IPS-NIHi7 (cell line): ENCODE data around the gene ROR1.
"Not testable (repeated sequence)": the region's sequence is repeated elsewhere in the genome, so short reads cannot be mapped to it uniquely, and the experiment has no call there.

Experiments used
- DNase-seq: peaks from one replicate; pipeline ENCODE4 v3.0.0; 2012; ENCODE audit warnings: mixed read lengths; ENCODE audit errors: extremely low spot score

ROR1 gene

DNA sequence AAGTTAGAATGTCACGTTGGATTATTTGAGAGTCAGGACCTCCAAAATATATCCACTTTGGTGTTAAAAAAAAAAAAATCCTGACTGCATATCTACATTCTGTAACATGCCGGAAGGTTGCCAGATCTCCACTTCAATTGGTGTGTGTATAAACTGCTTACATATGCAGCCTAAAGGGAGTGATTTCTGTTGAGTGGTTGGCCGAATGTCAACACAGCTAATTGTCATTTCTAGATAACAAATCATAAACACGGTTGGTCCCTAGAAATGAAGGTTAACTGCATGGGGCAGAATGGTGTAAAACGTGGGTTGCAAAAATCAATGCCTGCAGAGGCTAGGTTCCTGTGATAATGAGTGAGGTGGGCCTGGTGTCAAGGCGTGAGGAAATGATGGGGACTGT lies 15.0 kb upstream of the ROR1 start:
- DNase-seq, result no peak

DNA sequence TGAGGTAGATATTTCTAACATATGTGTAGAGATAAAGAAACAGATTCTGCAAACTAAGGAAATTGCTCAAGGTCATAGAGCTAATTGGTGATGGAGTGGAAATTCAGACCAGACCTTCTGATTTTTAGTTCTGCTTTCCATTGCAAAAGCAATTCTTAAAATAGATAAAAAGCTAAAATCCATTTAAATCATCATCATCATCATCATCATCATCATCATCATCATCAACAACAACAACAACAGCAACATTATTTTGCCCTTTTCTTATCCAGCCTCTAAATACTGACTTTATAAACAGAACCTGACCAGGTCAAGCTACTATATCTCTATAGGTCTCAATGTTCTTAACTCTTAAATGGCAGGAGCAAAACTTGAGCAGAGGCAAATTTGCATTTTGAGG lies 14.0 kb upstream of the ROR1 start:
- no peak for DNase-seq

DNA sequence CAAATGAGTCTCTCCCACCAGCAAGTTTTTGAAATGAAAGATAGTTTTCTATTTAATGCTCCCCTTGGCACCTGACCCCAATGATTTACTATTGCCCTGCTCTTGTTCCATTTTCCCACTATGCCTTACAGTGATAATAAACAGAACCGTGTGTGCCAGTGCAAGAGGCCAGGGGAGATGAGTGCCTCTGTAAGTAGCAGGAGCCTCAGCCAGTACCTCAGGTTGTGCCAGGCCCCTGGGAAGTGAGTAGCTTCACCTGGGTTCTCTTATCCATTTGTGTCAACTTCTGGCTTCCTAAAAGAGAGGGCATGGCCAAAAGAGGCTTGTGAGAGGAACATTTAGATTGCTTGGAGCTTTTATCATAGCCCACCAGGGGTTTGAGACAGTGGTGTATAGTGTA lies 3.4 kb upstream of the ROR1 start:
- DNase-seq, result no peak

DNA sequence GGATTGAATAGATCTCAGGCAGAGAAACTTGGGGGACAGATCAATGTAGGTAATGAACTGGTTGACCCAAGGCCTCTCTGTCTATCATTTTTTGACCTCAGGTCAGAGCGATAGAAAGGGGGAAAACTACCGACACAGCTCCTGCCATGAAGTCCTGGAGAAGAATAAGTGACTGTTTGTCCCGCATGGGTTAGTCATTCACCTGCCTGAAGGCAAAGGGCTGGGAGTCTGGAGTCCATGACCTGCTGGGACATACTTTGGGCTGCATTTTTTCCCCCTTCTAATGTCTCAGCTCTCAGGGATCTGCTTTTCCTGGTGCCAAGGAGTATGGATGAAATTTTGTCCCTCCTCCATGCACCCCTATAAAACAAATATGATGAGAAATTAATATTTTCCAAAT lies 1.6 kb upstream of the ROR1 start:
- DNase-seq, result no peak

DNA sequence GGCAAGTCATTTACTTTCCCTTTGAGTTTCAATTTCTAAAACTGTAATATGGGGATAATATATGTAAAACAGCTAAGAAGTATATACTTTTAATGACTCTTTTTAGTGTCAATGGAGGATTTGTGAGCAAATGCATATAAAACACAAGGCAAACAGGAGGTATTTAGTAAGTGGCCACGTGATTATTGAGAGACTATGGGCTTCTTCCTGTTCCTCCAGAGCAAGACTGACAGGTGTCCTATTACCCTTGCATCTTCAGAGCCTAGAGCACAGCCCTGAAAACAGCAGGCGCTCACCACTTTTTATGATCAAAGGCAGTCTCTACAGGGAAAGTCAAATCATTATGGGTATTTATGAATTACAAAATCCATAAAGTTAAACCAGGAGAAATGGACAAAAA lies 941 bp upstream of the ROR1 start:
- no peak for DNase-seq

DNA sequence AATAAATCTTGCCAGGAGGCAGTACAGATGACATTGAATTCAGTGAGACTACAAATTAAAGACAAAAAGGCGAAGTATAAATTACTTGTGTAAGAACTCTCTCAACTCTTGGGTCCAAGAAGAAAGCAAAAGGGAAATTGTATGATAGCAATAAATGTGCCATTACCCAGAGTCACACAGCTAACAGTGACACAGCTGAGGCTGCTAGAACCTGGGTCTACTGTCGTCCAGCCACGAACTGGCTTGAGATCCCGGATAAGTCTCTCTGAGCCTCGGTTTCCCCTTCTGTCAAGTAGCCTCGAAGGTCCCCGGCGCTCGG lies 362 bp upstream of the ROR1 start:
- no peak for DNase-seq

DNA sequence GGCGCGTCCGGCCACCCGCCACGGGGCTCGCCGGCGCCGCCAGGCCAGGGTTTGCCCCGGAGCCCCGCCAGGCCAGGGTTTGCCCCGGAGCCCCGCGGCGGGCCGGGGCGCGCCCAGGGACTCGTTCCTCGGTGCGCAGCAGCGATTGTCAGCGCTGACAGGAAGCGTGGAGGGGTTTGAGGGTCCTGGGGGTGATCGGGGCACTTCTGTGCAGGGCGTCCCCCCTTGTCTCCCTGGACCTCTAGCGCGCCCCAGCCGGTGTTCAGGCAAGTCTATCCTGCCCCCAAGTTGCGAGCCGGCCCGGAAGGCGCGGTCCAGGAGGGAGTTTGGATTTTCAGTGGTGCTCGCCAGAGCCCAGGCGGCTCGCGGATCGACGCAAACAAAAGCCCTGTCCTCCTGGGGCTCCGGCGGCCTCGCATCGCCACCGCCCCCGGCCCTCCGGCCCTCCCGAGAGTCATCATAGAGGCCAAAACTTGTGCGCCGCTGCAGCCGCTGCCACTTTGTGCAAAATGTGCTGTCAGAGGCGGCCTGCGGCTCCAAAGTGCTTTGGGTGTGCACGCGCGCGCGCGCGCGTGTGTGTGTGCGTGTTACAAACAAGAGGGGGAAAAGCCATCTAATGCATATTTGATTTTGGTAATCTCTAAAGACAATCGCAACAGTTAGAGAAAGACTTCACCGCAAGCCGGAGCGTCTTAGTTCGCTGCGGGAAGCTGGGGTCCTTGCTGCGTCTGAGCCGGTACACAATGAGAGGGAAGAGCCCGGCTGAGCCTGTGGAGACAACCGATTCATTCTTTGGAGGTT lies 1.0 kb downstream of the ROR1 start:
- DNase-seq, result peak; percentile 66

DNA sequence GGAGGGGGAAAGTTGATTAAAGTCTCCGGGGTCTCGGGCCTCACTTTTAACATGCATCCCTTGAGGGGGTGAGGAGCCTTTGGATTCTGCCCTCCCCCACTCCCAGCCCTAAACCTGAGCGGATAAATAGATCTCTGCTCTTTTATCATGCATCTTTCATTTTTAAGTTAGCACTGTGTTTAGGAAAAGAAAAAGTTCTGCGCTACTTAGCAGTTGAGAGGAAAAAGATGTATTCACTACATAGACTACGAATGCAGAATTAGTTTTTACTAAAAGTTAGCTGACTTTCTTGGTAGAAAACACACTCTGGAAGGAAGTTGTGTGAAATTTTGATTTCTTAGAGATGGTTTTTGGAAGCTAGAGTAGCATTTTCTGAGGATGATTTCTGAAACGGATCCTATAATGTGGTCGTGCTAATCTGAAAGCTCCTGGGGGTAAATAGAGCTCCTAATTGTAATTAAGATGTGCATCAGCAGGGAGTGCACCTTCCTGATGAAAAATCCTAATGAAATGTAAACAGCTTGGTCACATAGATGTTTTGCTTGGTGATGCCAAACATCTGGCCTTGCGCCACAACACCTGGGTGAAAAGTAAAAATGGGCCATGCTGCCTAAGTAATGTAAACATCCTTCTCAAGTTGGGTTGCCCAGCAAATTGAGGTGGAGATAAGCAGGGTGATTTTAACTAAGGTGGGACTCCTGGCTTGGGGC lies 1.8 kb downstream of the ROR1 start:
- no peak for DNase-seq

DNA sequence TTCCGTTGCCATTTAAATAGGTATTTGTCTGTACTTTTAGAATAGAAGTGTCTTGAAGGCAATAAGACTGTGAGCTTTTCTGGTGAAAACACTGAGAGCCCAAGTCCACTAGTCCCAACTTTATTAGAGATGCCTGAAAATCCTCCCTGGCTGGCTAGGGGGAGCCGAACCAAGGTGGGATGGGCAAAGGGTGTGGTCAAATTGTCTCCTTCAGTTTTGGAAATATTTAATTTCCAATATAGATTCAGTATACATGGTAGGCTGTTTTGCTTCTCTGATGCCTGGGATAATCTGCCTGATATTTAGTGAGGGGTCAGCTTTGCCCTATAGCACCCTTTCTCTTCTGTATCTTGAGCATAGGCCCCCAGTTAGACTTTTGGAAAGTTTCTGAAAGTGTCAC lies 3.5 kb downstream of the ROR1 start:
- DNase-seq, result no peak

DNA sequence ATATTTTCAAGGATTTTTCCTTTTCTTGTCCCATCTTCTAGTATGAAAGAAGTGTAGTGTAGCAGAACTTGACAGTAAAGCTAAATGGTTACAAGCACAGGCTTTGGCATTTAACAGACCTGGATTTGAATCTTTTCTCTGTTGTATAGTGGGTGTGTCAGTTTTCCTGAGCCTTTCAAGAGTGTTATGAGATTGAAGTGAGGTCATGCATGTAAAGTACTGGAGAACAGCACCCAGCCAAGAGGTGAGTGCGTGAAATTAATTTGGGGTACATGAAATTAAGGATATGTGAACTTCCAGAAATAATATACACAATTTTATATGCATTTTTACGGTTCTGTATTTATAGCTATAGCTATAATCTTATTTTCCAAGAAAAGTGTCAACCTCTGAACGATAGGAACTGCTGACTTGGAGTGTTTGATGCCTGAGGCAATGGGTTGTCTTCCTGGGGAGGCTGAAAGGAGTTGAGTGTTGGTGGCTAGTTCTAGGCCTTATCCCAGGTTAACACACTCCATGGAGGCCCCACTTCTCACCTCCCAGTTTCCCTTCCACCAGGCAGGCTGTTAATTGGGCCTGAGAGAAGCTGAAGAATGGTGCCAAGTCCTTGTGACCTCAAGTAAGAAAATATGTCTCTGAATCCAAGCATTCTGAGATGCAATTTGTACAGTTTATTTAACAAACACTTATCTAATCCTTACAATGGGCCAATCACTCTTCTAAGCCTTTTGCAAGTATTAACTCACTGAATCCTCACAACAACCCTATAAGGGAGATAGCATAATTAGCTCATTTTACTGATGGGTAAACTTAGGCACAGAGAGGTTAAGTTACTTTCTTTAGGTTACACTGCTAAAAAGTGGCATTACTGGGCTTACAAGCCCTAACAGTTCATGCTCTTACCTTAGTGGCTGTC lies 4.4 kb downstream of the ROR1 start:
- DNase-seq, result no peak

DNA sequence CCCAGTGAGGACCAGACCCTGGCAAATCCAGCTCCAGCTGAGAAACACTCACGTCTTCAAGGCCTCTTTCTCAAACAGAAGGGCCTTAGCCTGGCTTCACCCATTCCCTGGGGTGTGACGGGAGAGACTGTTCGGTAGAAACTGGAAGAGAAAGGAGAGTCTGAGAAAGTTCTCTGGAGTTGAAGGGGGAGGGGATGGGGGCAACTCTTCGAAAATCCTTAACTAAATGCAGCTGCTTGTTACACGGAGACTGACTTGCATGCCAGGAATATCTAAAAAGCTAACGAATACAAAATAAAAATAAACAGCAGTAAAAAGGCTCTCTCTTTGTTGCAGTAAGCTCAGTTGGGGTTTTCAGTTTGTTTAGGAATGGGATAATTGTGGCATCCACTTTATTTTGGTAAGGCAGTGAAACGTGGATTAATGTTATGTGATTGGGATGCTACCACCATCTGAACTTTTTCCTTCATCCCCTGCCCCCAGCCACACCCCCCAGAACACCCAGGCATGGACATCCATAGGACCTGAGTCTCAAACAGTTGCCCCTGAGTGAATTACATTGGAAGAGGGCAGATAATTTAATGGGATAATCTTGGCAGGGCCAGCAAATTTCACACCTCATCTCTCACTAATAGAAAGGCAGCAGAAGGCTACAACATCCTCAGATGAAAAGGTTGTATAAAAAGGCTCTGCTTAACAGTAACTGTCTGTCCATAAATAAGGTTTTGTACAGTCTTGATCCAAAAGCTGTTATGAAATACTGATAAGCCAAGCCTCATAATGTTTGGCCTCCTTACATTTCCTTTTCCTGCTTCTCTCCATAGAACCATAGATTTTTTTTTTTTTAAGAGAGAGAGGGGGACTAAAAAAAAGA lies 5.8 kb downstream of the ROR1 start:
- DNase-seq, result no peak

DNA sequence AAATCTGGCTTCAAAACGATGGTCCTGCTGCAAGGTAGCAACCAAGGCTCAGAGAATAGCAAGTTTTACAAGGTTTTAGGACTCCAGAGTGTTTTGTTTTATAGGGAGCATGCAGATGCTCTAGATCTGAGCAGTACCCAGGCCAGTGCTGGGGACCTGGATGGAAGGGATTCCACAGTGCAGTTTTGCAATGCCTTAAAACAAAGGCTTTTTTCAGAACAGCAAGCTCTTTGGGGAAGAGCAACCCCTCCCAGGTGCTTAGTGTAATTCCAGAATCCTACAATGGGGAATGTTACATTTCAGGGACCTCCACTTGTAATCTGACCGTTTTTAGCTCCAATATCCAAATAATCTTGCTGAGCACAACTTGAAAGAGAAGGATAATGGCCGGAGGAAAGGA lies 6.7 kb downstream of the ROR1 start:
- no peak for DNase-seq

DNA sequence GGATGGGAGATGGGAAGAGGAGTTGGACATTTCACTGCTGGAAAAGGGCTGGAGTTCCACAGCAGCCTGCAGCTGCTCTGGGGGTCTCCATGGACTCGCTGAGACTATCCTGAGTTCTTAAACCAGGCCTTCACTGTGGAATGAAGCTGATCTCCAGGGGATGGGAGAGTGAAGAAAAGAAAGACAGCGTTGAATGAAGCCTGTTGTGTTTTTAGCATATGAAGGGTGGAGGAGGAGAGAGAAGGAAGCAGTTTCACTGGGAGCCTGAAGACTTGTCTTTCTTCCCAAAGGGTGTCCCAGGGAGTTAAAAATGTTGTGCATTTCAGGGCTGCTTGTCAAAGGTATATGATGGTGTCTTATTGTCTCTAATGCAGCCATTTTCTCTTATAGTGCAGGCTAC lies 9.2 kb downstream of the ROR1 start:
- DNase-seq, result peak; percentile 51

DNA sequence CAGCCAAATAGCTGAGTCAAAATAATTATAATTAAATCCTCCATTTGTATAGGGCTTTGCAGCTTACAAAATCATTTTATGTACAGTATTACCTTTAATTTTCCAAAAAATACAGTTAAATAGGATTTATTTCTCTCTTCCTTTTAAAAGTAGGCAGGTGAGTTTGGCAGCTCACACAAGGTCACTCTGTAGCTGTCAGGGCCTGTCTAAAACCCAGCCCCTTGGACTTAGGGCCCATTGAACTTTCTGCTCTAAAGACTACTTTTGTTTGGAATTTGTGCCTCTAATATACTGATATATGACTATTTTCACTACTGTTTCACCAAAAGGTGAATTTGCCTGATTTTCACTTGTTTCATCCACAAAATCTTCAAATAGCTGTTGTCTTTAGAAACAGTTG lies 10.3 kb downstream of the ROR1 start:
- DNase-seq, result no peak

DNA sequence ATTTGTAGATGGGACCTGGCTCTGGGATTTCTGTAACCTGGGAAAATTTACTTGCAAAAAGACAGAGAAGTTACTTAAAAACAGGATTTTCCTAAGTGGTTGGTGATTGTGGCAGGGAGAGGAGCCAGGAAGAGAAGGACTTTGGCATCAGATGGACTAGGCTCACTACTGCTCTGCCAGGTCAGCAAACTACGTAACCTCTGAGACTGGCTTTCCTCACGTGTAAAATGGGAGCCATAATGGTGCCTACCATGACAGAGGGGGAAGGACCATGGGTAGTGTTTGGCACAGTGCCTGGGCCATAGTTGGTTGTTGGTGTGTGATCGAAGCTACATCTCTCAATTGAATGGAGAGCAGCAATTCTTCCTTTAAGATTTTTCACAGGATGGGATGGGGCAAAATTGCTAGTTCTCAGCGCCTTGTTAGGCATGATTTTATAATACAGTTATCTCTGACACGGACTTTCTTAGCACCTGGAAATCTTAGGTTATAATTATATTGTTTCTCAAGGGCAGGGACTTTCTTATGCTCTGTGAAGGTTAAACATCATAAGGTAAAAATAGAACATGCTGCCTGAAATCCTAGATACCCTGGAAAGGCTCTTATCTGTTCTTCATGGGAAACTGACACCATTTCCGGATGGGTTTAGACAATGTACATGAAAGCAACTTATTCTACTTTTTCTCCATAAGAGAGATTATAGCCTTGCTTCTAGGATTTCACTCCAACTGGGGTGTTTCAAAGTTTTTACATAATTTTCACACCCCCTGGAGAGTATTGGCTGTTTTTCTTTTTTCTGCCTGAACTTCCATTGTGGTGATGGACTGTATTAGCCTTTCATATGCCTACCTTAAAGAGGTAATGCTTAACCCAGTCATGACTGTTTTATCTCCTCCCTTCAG lies 10.9 kb downstream of the ROR1 start:
- no peak for DNase-seq

DNA sequence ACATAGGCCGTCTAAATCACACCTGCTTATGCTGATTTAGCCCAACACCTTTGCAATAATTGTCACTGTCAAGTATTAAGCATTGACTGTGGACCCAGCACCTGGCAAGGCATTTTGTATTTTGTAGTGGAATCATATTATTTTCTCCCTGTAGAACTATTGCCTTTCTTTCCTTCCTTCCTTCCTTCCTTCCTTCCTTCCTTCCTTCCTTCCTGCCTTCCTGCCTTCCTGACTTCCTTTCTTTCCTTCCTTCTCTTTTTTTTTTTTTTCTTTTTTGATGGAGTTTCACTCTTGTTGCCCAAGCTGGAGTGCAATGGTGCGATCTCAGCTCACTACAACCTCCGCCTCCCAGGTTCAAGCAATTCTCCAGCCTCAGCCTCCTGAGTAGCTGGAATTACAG lies 13.5 kb downstream of the ROR1 start:
- not testable (repeated sequence) for DNase-seq

DNA sequence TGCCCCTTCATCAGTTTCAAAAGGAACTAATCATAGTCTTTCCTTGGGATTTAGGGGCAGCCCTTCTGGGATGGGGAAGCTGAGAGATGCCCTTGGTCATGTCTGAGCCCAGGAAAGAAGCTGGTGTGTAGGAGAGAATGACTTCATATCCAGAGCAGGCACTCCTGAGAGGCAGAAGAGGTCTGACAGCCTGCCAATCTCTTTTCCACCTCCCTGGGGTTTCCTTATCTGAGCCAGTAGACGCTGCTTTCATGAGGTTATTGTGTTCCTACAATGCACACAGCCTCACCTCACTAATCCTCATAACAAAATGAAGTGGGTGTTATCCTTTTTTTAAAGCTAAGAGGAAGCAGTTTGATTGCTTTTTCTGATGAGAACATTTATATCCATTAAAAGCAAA lies 14.1 kb downstream of the ROR1 start:
- DNase-seq, result no peak

DNA sequence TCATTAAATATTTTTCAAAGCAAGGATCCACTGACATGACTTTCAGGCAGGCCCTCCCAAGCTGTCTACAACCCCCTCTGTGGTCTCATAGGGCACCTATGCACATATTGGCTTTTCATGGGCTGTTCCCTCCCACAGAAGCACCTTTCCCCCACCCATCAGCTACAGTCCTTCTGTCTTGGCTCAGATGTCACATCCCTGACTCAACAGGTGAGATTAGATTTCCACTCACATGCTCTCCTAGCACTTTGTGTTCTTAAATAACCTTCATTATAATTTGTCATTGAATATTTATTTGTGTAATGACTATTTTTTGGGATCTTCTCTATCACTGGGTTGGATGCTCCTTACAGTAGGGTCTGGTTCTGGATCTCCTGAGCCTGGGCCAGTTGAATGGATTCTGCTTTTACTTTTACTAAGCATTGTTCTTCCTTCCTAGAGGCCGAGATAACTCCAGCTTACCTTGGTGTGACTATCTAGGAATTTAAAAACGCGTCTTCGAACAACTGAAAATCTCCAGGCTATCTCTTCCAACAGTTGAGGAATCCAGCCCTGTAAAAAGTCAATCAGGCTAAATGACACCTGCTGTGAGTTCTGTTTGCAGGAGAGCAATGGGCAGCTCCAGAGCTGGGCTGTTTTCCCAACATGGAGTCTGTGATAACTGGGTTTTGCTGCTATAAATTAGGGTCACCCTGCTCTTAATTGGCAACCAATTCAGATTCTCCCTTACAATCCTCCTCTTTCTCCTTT lies 16.2 kb downstream of the ROR1 start:
- no peak for DNase-seq

DNA sequence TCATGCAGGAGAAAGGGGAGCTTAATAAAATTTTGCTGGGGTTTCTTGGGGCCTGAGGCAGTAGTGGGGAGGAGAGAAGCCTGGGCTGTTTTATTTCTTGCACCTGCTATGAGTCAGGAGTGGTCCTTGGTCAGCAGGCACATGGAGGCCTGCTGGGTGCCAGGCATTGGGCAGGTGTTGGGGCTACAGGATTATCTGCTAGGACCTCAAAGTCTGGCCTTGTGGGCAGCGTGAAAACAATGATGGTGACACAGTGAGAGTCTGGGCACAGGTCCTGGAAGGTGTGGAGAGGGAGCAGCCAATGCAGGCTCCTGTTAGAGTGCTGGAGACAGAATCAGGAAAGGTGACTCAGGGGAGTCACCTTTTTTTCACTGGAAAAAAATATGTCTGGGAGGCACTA lies 17.2 kb downstream of the ROR1 start:
- DNase-seq, result no peak

DNA sequence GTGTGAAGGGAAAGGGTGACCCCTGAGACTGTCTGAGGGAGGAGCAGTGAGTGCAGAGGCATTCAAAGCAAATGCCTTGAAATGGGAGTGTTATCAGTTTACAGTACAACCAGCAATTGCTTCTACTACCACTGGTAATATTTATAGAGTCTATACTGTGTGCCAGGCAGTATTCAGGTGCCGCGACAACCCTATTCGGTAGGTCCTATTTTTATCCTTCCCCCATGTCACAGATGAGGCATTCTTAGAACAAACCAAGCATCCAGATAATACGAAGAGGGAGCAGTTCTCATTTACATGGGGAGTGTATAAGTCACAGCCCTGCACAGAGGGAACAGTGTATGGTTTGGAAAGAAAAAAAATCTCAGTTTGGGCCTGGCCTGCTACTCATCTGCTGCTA lies 18.3 kb downstream of the ROR1 start:
- no peak for DNase-seq
